IMR-90 (cell line): ENCODE data around the gene TTC21A. TPM values are rescaled to one million over a fixed set of nuclear protein-coding genes. Genes with fewer than 3 reads are reported as not detected.

Experiments used
- ATAC-seq: fragments of 200-7000 bp; cut with Tn5 transposase; 2 replicates; pipeline ENCODE4 v1.9.1; 2020; ENCODE audit warnings: low read depth, mild to moderate bottlenecking, moderate library complexity
- BruUV-seq: library from RNA; stranded (reverse); fragments of 400-500 nt; replicated peaks from 2 replicates; lab custom pipeline; 2021; lab: Mats Ljungman, UMichigan
- CTCF ChIA-PET: fragments of 300-600 bp; formaldehyde crosslinking; extraction: SDS; loops from one replicate; lab custom pipeline; 2021; ENCODE audit warnings: antibody characterized with exemption; lab: Yijun Ruan, JAX
- POLR2A ChIA-PET: fragments of 300-600 bp; sonication (Branson Sonifier 250); formaldehyde crosslinking; loops from one replicate; lab custom pipeline; 2022; ENCODE audit warnings: antibody characterized with exemption; ENCODE audit not compliant: unreplicated experiment; lab: Charles Lee
- DNase-seq: peaks from one replicate; pipeline ENCODE4 v3.0.0; 2013
- H2AFZ ChIP-seq: replicated peaks from 2 replicates; pipeline ENCODE3; 2013; ENCODE audit warnings: low read length, mild to moderate bottlenecking; ENCODE audit not compliant: poor library complexity
- H2AK5ac ChIP-seq: 2 replicates; pipeline ENCODE4 v1.6.1; 2013; ENCODE audit warnings: low read depth, low read length, inconsistent platforms
- H2AK9ac ChIP-seq: replicated peaks from 2 replicates; pipeline ENCODE3; 2013; ENCODE audit warnings: mild to moderate bottlenecking, low read depth, low read length, moderate library complexity; ENCODE audit not compliant: poor library complexity
- H2BK120ac ChIP-seq: 2 replicates; pipeline ENCODE4 v1.6.1; 2013; ENCODE audit warnings: low read depth, low read length, inconsistent platforms
- H2BK15ac ChIP-seq: 3 replicates; pipeline ENCODE4 v1.6.1; 2013; ENCODE audit warnings: low read depth, low read length, inconsistent platforms
- H2BK20ac ChIP-seq: 2 replicates; pipeline ENCODE4 v1.6.1; 2013; ENCODE audit warnings: low read depth, mild to moderate bottlenecking, inconsistent platforms, low read length, moderate library complexity
- H2BK5ac ChIP-seq: 2 replicates; pipeline ENCODE4 v1.6.1; 2013; ENCODE audit warnings: mild to moderate bottlenecking, low read depth, low read length, inconsistent platforms; ENCODE audit not compliant: poor library complexity, severe bottlenecking
- H3K14ac ChIP-seq: replicated peaks from 2 replicates; pipeline ENCODE4 v1.6.1; 2013; ENCODE audit warnings: low read depth, low read length, inconsistent platforms
- H3K18ac ChIP-seq: 2 replicates; pipeline ENCODE4 v1.6.1; 2013; ENCODE audit warnings: low read depth, low read length, control low read depth
- H3K23ac ChIP-seq: 2 replicates; pipeline ENCODE4 v1.6.1; 2013; ENCODE audit warnings: low read depth, low read length, inconsistent platforms
- H3K27ac ChIP-seq: 2 replicates; pipeline ENCODE4 v1.5.1; 2013; ENCODE audit warnings: mild to moderate bottlenecking, control low read depth, low read length; ENCODE audit not compliant: insufficient read depth
- H3K27me3 ChIP-seq: 2 replicates; pipeline ENCODE4 v1.6.1; 2013; ENCODE audit warnings: low read length; ENCODE audit not compliant: control insufficient read depth, insufficient read depth
- H3K36me3 ChIP-seq: 2 replicates; pipeline ENCODE4 v1.6.1; 2013; ENCODE audit warnings: low read length, mixed read lengths; ENCODE audit not compliant: control insufficient read depth, insufficient read depth
- H3K4ac ChIP-seq: 2 replicates; pipeline ENCODE4 v1.6.1; 2013; ENCODE audit warnings: low read depth, low read length, inconsistent platforms
- H3K4me1 ChIP-seq: 2 replicates; pipeline ENCODE4 v1.6.1; 2013; ENCODE audit warnings: low read length, mixed read lengths; ENCODE audit not compliant: control insufficient read depth, insufficient read depth
- H3K4me2 ChIP-seq: 2 replicates; pipeline ENCODE4 v1.6.1; 2013; ENCODE audit warnings: low read depth, mild to moderate bottlenecking, control low read depth, low read length, moderate library complexity
- H3K4me3 ChIP-seq: 2 replicates; pipeline ENCODE4 v1.5.1; 2013; ENCODE audit warnings: low read depth, mild to moderate bottlenecking, control low read depth, low read length, moderate library complexity; ENCODE audit not compliant: insufficient read depth
- H3K56ac ChIP-seq: 2 replicates; pipeline ENCODE4 v1.6.1; 2013; ENCODE audit warnings: low read length, inconsistent platforms; ENCODE audit not compliant: insufficient read depth; ENCODE audit errors: extremely low read depth
- H3K79me1 ChIP-seq, 2 experiments: 2 replicates each; pipeline ENCODE4 v1.6.1; 2013; ENCODE audit warnings: low read length in 2 of 2, inconsistent platforms in 1 of 2, low read depth in 1 of 2
- H3K9ac ChIP-seq: 2 replicates; pipeline ENCODE4 v1.6.1; 2013; ENCODE audit warnings: low read depth, low read length, control low read depth
- H3K9me1 ChIP-seq: 2 replicates; pipeline ENCODE4 v1.6.1; 2013; ENCODE audit warnings: low read length, inconsistent platforms; ENCODE audit not compliant: insufficient read depth
- H3K9me3 ChIP-seq: 2 replicates; pipeline ENCODE4 v1.6.1; 2013; ENCODE audit warnings: low read length; ENCODE audit not compliant: control insufficient read depth, insufficient read depth
- H4K20me1 ChIP-seq: 2 replicates; pipeline ENCODE4 v1.6.1; 2013; ENCODE audit warnings: low read length, inconsistent platforms; ENCODE audit not compliant: insufficient read depth
- H4K5ac ChIP-seq: 2 replicates; pipeline ENCODE4 v1.6.1; 2013; ENCODE audit warnings: mild to moderate bottlenecking, low read depth, low read length, control low read depth
- H4K8ac ChIP-seq, 2 experiments: 2 replicates each; pipeline ENCODE4 v1.6.1; 2013; ENCODE audit warnings: low read depth in 2 of 2, low read length in 2 of 2, control low read depth in 1 of 2, inconsistent platforms in 1 of 2
- H4K91ac ChIP-seq: 2 replicates; pipeline ENCODE4 v1.6.1; 2013; ENCODE audit warnings: low read depth, low read length, inconsistent platforms; ENCODE audit not compliant: insufficient read depth
- CHD1 ChIP-seq: IDR thresholded peaks from 2 replicates; pipeline ENCODE4 v1.6.1; 2012; ENCODE audit warnings: low read depth, low read length, improper control_type of control experiment
- RCOR1 ChIP-seq: IDR thresholded peaks from 2 replicates; pipeline ENCODE4 v1.6.1; 2012; ENCODE audit warnings: mild to moderate bottlenecking, low read length, improper control_type of control experiment; ENCODE audit not compliant: insufficient replicate concordance
- WGBS, 2 experiments: methylation state at CpG; one replicate each; pipeline versions ENCODE4 v1.1.5 to v1.1.7; 2013; ENCODE audit warnings: missing lambda C conversion rate in 2 of 2; ENCODE audit not compliant: insufficient read length in 1 of 2; ENCODE audit errors: extremely low coverage in 2 of 2; 5-methylcytosine and 5-hydroxymethylcytosine counted together
- dilution Hi-C: fragments of 300-500 bp; cut with HindIII; formaldehyde crosslinking; loops from one replicate; pipeline ENCODE4 v1.14.3; 2018; ENCODE audit warnings: low sequenced_read_pairs; ENCODE audit not compliant: unreplicated experiment
- in situ Hi-C: fragments of 300-500 bp; cut with MboI; formaldehyde crosslinking; loops from 3 replicates; pipeline ENCODE4 v1.14.3; 2019; ENCODE audit warnings: low sequenced_read_pairs, inconsistent platforms, mixed read lengths
- intact Hi-C: fragments of 100-400 bp; cut with micrococcal nuclease; formaldehyde crosslinking; loops from 2 replicates; pipeline ENCODE4 v1.10.0; 2022
- polyA plus RNA-seq, 3 experiments: library from polyadenylated mRNA; depleted of rRNA; stranded (reverse); fragments of >200 nt; gene quantifications; 2 replicates each; pipeline ENCODE4 v1.2.3, GENCODE V29; 2012; ENCODE audit warnings: low replicate concordance in 1 of 3
- total RNA-seq: library from RNA; depleted of rRNA; stranded (reverse); fragments of >200 nt; gene quantifications from 2 replicates; pipeline ENCODE4 v1.2.3, GENCODE V29; 2012

TTC21A gene
- total and polyA plus RNA-seq, 2 of the 4 experiments (the other 2 are of a cell fraction) = 0.90 to 1.8 TPM

DNA sequence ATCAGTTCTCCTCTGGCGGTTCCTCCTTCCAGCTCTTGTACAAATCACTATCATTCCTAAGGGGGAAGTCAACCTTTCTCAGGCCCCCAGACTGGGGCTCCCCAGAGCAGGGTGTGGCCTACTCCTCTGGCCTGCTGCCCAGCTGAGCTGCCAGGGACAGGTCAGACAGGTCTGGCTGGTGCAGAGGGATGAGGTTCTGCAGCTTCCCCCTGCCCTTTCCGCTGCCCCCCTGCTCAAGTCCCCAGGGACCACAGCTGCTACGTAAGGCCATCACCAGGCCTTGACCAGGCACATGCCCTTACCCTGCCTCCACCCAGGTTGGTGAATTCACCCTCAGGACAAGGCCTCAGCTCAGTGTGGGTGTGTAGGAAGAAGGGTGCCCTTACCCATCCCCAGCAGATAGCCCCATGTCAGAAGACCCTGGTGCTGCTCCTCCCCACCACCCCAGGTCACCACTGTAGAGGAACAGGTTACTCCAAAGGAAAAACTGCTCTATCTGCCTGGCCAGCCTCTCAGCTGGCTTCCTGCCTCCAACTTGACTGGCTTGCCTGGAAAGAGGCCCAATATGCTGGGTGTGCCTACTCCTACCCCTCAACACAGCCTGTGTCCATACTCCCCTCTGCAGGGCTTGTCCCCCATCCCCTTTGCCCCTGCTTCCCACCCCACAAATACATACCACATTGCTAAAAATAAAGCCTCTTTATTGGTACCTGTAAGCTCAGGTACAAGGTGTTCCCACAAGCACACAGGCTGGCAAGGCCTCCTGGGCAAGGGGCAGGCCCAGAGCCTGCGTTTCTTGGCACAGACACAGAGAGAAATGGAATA lies 33.9 kb downstream of the TTC21A start:
- in situ Hi-C loops = no loop called here
- H3K9ac ChIP-seq = no peak overlapping the region

More for the DNA sequence above, 33.9 kb downstream of the TTC21A start:
- CTCF ChIA-PET = interaction anchor here (0.6 kb wide), 1 partner anchor 15 kb away, joined by 6 read pairs; no protein-coding TSS in a partner anchor
- POLR2A ChIA-PET = no interaction called here
- no peak overlapping the region for H3K56ac ChIP-seq
- H3K18ac ChIP-seq = no peak overlapping the region
- no peak overlapping the region for H4K91ac ChIP-seq
- no peak overlapping the region for H3K4me2 ChIP-seq
- no peaks in the 10 kb centered on the region for H3K27me3 ChIP-seq
- DNase-seq (peak; percentile 39), ATAC-seq (peak; percentile 33; the same call in 1 of the 2 replicates)
- no peak overlapping the region for H2BK15ac ChIP-seq
- H2AK9ac ChIP-seq = no peak overlapping the region
- peak overlapping the region; percentile 10 for H2BK5ac ChIP-seq
- no CpG with 5 or more reads among the region's 4 CpGs for WGBS, 2 experiments
- no peak overlapping the region for H4K5ac ChIP-seq
- BruUV-seq = no TSS peak
- H3K23ac ChIP-seq = no peak overlapping the region
- peaks cover 82% of the 10 kb centered on the region for H4K20me1 ChIP-seq
- TF ChIP-seq CHD1 (peak; percentile 61; the same call in 1 of the 2 replicates), RCOR1 (no peak)
- H2BK20ac ChIP-seq = no peak overlapping the region
- H3K4ac ChIP-seq = no peak overlapping the region
- no peak overlapping the region for H4K8ac ChIP-seq
- peaks cover 28% of the 10 kb centered on the region for H3K4me1 ChIP-seq
- no peak overlapping the region for H2BK120ac ChIP-seq
- H3K9me1 ChIP-seq = peaks cover 29% of the 10 kb centered on the region
- H2AFZ ChIP-seq = no peak overlapping the region
- no peak overlapping the region for H3K14ac ChIP-seq
- peaks cover 12 to 73% of the 10 kb centered on the region in 2 experiments for H3K79me1 ChIP-seq
- H3K27ac ChIP-seq = no peak overlapping the region
- intact Hi-C loops = no loop called here
- dilution Hi-C loops = no loop called here
- H3K36me3 ChIP-seq = peaks cover 44% of the 10 kb centered on the region
- H3K9me3 ChIP-seq = no peaks in the 10 kb centered on the region
- H3K4me3 ChIP-seq = no peak overlapping the region
- H2AK5ac ChIP-seq = no peak overlapping the region
